Keratinocyte (primary cell): ENCODE measurements around the gene BTG4. TPM values are rescaled to one million over a fixed set of nuclear protein-coding genes. Genes with fewer than 3 reads are reported as not detected.

Experiments
- DNase-seq: peaks from one replicate; pipeline ENCODE4 v3.0.0-alpha.2; 2011; ENCODE audit warnings: low read depth, missing footprints, low spot score
- FAIRE-seq: peaks from 2 replicates; lab custom pipeline; 2011; peaks lifted over from hg19 to GRCh38; lab: Jason Lieb, UNC
- H2AFZ ChIP-seq: 2 replicates; pipeline ENCODE4 v1.6.0; 2012; ENCODE audit warnings: low read length, control low read depth, inconsistent platforms; ENCODE audit not compliant: control insufficient read depth
- H3K27ac ChIP-seq: 2 replicates; pipeline ENCODE4 v1.5.1; 2011; ENCODE audit warnings: low read length; ENCODE audit not compliant: control insufficient read depth, insufficient read depth
- H3K27me3 ChIP-seq: 3 replicates; pipeline ENCODE4 v1.6.0; 2011; ENCODE audit warnings: low read length; ENCODE audit not compliant: control insufficient read depth, insufficient read depth; ENCODE audit errors: extremely low read depth
- H3K36me3 ChIP-seq, 2 experiments: 2 replicates in 1 of 2; 3 replicates in 1 of 2; pipeline ENCODE4 v1.5.1; 2011; ENCODE audit warnings: low read length in 2 of 2, mild to moderate bottlenecking in 1 of 2; ENCODE audit not compliant: control insufficient read depth in 2 of 2, insufficient read depth in 2 of 2; ENCODE audit errors: extremely low read depth in 1 of 2
- H3K4me1 ChIP-seq: 3 replicates; pipeline ENCODE4 v1.5.1; 2011; ENCODE audit warnings: low read length; ENCODE audit not compliant: control insufficient read depth, insufficient read depth; ENCODE audit errors: extremely low read depth
- H3K4me2 ChIP-seq: 3 replicates; pipeline ENCODE4 v1.6.0; 2011; ENCODE audit warnings: low read depth, low read length; ENCODE audit not compliant: control insufficient read depth, insufficient read depth; ENCODE audit errors: extremely low read depth
- H3K4me3 ChIP-seq, 3 experiments: fragments of 200-600 bp in 1 of 3; sonication (generic) in 1 of 3; 2 replicates in 2 of 3; 3 replicates in 1 of 3; pipeline ENCODE4 v1.5.1; 2011 to 2016; ENCODE audit warnings: low read length in 3 of 3, mild to moderate bottlenecking in 3 of 3, control low read depth in 2 of 3, inconsistent platforms in 1 of 3, low read depth in 1 of 3, mixed read lengths in 1 of 3, mixed run types in 1 of 3, moderate library complexity in 1 of 3; ENCODE audit not compliant: control insufficient read depth in 2 of 3, insufficient read depth in 2 of 3; ENCODE audit errors: extremely low read depth in 1 of 3
- H3K79me2 ChIP-seq: 2 replicates; pipeline ENCODE4 v1.6.0; 2012; ENCODE audit warnings: low read length; ENCODE audit not compliant: control insufficient read depth, insufficient read depth
- H3K9ac ChIP-seq: 3 replicates; pipeline ENCODE4 v1.6.0; 2011; ENCODE audit warnings: low read length; ENCODE audit not compliant: control insufficient read depth, insufficient read depth; ENCODE audit errors: extremely low read depth
- H3K9me1 ChIP-seq: 3 replicates; pipeline ENCODE4 v1.6.0; 2011; ENCODE audit warnings: low read length; ENCODE audit not compliant: control insufficient read depth, insufficient read depth; ENCODE audit errors: extremely low read depth
- H3K9me3 ChIP-seq: 2 replicates; pipeline ENCODE4 v1.5.1; 2012; ENCODE audit warnings: low read depth, low read length; ENCODE audit not compliant: control insufficient read depth
- H4K20me1 ChIP-seq: 3 replicates; pipeline ENCODE4 v1.6.0; 2011; ENCODE audit warnings: low read length; ENCODE audit not compliant: control insufficient read depth, insufficient read depth; ENCODE audit errors: extremely low read depth
- EZH2 ChIP-seq: IDR thresholded peaks from one replicate; pipeline ENCODE4 v1.6.1; 2012; ENCODE audit warnings: inconsistent platforms, mild to moderate bottlenecking, low read length, moderate library complexity
- dilution Hi-C: fragments of 300-500 bp; cut with MboI; formaldehyde crosslinking; loops from one replicate; pipeline ENCODE4 v1.7.0; 2020; ENCODE audit warnings: low sequenced_read_pairs; ENCODE audit not compliant: extremely low pct_ligation_motif_present
- polyA plus RNA-seq, 5 experiments: library from polyadenylated mRNA; depleted of rRNA in 3 of 5; stranded (reverse) in 3 of 5; stranded (forward) in 1 of 5; unstranded in 1 of 5; fragments of >200 nt; gene quantifications; 1 replicate in 1 of 5; 2 replicates in 3 of 5; 3 replicates in 1 of 5; pipeline versions ENCODE4 v1.2.1 to v1.2.3, GENCODE V29; 2011 to 2012; ENCODE audit warnings: missing spikeins in 2 of 5, low read depth in 1 of 5, low replicate concordance in 1 of 5
- TF ChIP-seq, protein P1 (sequence below), 3 experiments: IDR thresholded peaks in 1 of 3; conservative IDR thresholded peaks in 1 of 3; optimal IDR thresholded peaks in 1 of 3; 2 replicates in 2 of 3; 3 replicates in 1 of 3; pipeline versions ENCODE3 to v1.5.1; 2011; ENCODE audit warnings: low read length in 3 of 3, mild to moderate bottlenecking in 3 of 3, moderate library complexity in 2 of 3, control low read depth in 1 of 3, inconsistent platforms in 1 of 3; ENCODE audit not compliant: insufficient read depth in 2 of 3; ENCODE audit errors: extremely low read depth in 1 of 3

BTG4 gene
- polyA plus RNA-seq, 1 donor (not counting 4 experiments of a cell fraction or from before 2014, with no cell fraction given): 0.12 TPM

GRCh38 chr11:111461460-111462235, 50.5 kb downstream of the BTG4 start:
- Histone ChIP-seq H2AFZ (no peak overlapping the region), H3K4me2 (no peak overlapping the region), H3K27ac (no peak overlapping the region), H3K27me3 (peaks cover 15% of the 10 kb centered on the region), H3K9ac (no peak overlapping the region), H3K4me3 (no peak overlapping the region), H4K20me1 (no peaks in the 10 kb centered on the region), H3K79me2 (no peaks in the 10 kb centered on the region), H3K4me1 (peaks cover 8% of the 10 kb centered on the region), H3K9me1 (peaks cover under 1% of the 10 kb centered on the region), H3K9me3 (no peaks in the 10 kb centered on the region), H3K36me3 (no peaks in the 10 kb centered on the region)
- dilution Hi-C loops: no loop called here
- DNase-seq: no peak
- no peak for FAIRE-seq
- no peak for TF ChIP-seq EZH2
- TF ChIP-seq, protein P1, sequence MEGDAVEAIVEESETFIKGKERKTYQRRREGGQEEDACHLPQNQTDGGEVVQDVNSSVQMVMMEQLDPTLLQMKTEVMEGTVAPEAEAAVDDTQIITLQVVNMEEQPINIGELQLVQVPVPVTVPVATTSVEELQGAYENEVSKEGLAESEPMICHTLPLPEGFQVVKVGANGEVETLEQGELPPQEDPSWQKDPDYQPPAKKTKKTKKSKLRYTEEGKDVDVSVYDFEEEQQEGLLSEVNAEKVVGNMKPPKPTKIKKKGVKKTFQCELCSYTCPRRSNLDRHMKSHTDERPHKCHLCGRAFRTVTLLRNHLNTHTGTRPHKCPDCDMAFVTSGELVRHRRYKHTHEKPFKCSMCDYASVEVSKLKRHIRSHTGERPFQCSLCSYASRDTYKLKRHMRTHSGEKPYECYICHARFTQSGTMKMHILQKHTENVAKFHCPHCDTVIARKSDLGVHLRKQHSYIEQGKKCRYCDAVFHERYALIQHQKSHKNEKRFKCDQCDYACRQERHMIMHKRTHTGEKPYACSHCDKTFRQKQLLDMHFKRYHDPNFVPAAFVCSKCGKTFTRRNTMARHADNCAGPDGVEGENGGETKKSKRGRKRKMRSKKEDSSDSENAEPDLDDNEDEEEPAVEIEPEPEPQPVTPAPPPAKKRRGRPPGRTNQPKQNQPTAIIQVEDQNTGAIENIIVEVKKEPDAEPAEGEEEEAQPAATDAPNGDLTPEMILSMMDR (optimal IDR thresholded peaks at IDR 0.05 in 1 of 3, IDR thresholded peaks at IDR 0.05 in 1 of 3, conservative IDR thresholded peaks at IDR 0.05 in 1 of 3; ENCODE audit: extremely low read depth in 1 of 3, insufficient read depth in 2 of 3, low read length in 3 of 3): no peak

DNA sequence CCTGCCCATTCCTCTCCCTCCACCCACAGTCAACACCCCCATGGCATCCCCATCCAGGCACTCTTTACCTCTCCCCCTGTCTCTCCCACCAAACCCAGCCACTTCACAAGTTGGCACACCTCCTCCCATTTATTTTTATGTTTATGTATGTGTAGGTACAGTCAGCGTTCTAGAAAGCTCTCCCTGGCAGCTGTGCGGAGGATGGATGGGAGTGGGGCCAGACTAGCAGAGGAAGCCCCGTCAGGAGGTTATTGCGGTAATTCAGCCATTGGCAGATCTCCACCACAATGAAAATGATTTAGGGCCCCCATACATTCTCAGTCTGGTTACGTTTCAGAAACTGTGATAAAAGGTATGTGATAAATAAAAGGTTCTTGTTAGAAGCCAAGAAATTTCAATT, 51.3 kb downstream of the BTG4 start:
- Histone ChIP-seq H3K27ac (no peak overlapping the region), H4K20me1 (no peaks in the 10 kb centered on the region), H2AFZ (no peak overlapping the region), H3K4me3 (no peak overlapping the region), H3K9me1 (peaks cover 2% of the 10 kb centered on the region), H3K4me2 (no peak overlapping the region), H3K79me2 (no peaks in the 10 kb centered on the region), H3K9ac (no peak overlapping the region), H3K4me1 (peaks cover 8% of the 10 kb centered on the region), H3K9me3 (no peaks in the 10 kb centered on the region), H3K27me3 (peaks cover 15% of the 10 kb centered on the region), H3K36me3 (no peaks in the 10 kb centered on the region)
- dilution Hi-C loops: no loop called here
- no peak for TF ChIP-seq EZH2
- TF ChIP-seq, protein P1 (optimal IDR thresholded peaks at IDR 0.05 in 1 of 3, IDR thresholded peaks at IDR 0.05 in 1 of 3, conservative IDR thresholded peaks at IDR 0.05 in 1 of 3; ENCODE audit: extremely low read depth in 1 of 3, insufficient read depth in 2 of 3, low read length in 3 of 3): no peak
- FAIRE-seq: no peak
- DNase-seq: no peak
